Amniotic epithelial cell (primary cell): ENCODE data around the gene ATXN10.
"Not testable (repeated sequence)": the region's sequence is repeated elsewhere in the genome, so short reads cannot be mapped to it uniquely, and the experiment has no call there.

Source experiments
- DNase-seq: peaks from one replicate; pipeline ENCODE4 v3.0.0-alpha.2; 2010; ENCODE audit warnings: low read depth

The ATXN10 gene

GRCh38 chr22:45709060-45709739 lies 37.6 kb downstream of the ATXN10 start:
- peak; percentile 80 for DNase-seq

GRCh38 chr22:45709866-45710265 lies 38.2 kb downstream of the ATXN10 start:
- DNase-seq: peak; percentile 65

GRCh38 chr22:45710469-45710868 lies 38.8 kb downstream of the ATXN10 start:
- DNase-seq: no peak

GRCh38 chr22:45714390-45714789 lies 42.8 kb downstream of the ATXN10 start:
- DNase-seq: not testable (repeated sequence)

GRCh38 chr22:45717789-45718188 lies 46.2 kb downstream of the ATXN10 start:
- DNase-seq: peak; percentile 84

- peak; percentile 12 for DNase-seq
These were observed 46.8 kb downstream of the ATXN10 start for GRCh38 chr22:45718391-45718790.

GRCh38 chr22:45720839-45721378 lies 49.3 kb downstream of the ATXN10 start:
- DNase-seq: no peak

GRCh38 chr22:45722006-45722405 lies 50.4 kb downstream of the ATXN10 start:
- no peak for DNase-seq

GRCh38 chr22:45726081-45726480 lies 54.4 kb downstream of the ATXN10 start:
- no peak for DNase-seq

GRCh38 chr22:45731041-45731797 lies 59.6 kb downstream of the ATXN10 start:
- DNase-seq: peak; percentile 72

- DNase-seq: peak; percentile 40
These were observed 60.3 kb downstream of the ATXN10 start for GRCh38 chr22:45731798-45732495.

- no peak for DNase-seq
These were observed 63.6 kb downstream of the ATXN10 start for GRCh38 chr22:45735273-45735672.

GRCh38 chr22:45738206-45738605 lies 66.6 kb downstream of the ATXN10 start:
- peak; percentile 42 for DNase-seq

GRCh38 chr22:45740236-45740635 lies 68.6 kb downstream of the ATXN10 start:
- peak; percentile 75 for DNase-seq

- DNase-seq: peak; percentile 64
These were observed 71.3 kb downstream of the ATXN10 start for GRCh38 chr22:45742866-45743450.

- no peak for DNase-seq
These were observed 72.1 kb downstream of the ATXN10 start for GRCh38 chr22:45743687-45744086.

GRCh38 chr22:45744442-45744841 lies 72.8 kb downstream of the ATXN10 start:
- DNase-seq: no peak

GRCh38 chr22:45750626-45751025 lies 79.0 kb downstream of the ATXN10 start:
- DNase-seq: no peak

GRCh38 chr22:45752036-45752435 lies 80.4 kb downstream of the ATXN10 start:
- DNase-seq: no peak

GRCh38 chr22:45754822-45755221 lies 83.2 kb downstream of the ATXN10 start:
- DNase-seq: no peak

GRCh38 chr22:45756558-45756957 lies 84.9 kb downstream of the ATXN10 start:
- DNase-seq: no peak

GRCh38 chr22:45757068-45757467 lies 85.4 kb downstream of the ATXN10 start:
- DNase-seq: no peak
